Heart right ventricle (tissue), 16 donors: ENCODE measurements around the gene AP5S1. TPM values are rescaled to one million over a fixed set of nuclear protein-coding genes. Genes with fewer than 3 reads are reported as not detected.
A peak's percentile ranks its signal among the peaks of the same experiment; 100 is the strongest.

ENCODE experiments used
- ATAC-seq, 8 donors: fragments of 200-7000 bp; cut with Tn5 transposase; one replicate each; pipeline ENCODE4 v1.9.1; 2020; ENCODE audit warnings: mild to moderate bottlenecking in 8 of 8, moderate library complexity in 8 of 8, moderate number of reproducible peaks in 1 of 8
- DNase-seq, 2 donors: peaks; one replicate each; pipeline ENCODE4 v3.0.0-alpha.2; 2020
- H3K27ac ChIP-seq, 10 donors: fragments of 200-600 bp; sonication (generic) in 2 of 10; one replicate each; pipeline versions ENCODE4 v1.5.0 to v1.8.0; 2020 to 2022; ENCODE audit warnings: mild to moderate bottlenecking in 3 of 10
- H3K27me3 ChIP-seq, 7 donors: fragments of 200-600 bp; one replicate each; pipeline ENCODE4 v1.8.0; 2021 to 2022; ENCODE audit warnings: mild to moderate bottlenecking in 2 of 7
- H3K36me3 ChIP-seq, 9 donors: fragments of 200-600 bp; sonication (generic) in 1 of 9; one replicate each; pipeline versions ENCODE4 v1.5.0 to v1.8.0; 2020 to 2022; ENCODE audit warnings: mild to moderate bottlenecking in 2 of 9
- H3K4me1 ChIP-seq, 9 donors: fragments of 200-600 bp; sonication (generic) in 1 of 9; one replicate each; pipeline versions ENCODE4 v1.5.0 to v1.8.0; 2020 to 2022; ENCODE audit warnings: mild to moderate bottlenecking in 4 of 9
- H3K4me3 ChIP-seq, 10 donors: fragments of 200-600 bp; sonication (generic) in 2 of 10; one replicate each; pipeline versions ENCODE4 v1.5.0 to v1.8.0; 2020 to 2022; ENCODE audit warnings: mild to moderate bottlenecking in 7 of 10, moderate library complexity in 2 of 10
- H3K9me3 ChIP-seq, 11 donors: fragments of 200-600 bp in 10 of 11; sonication (generic) in 2 of 11; one replicate each; pipeline versions ENCODE4 v1.5.0 to v1.8.0; 2013 to 2022; ENCODE audit warnings: mild to moderate bottlenecking in 2 of 11, control low read depth in 1 of 11, moderate library complexity in 1 of 11
- WGBS, 2 donors: extraction: QIAGEN DNeasy Blood & Tissue Kit; methylation state at CpG; one replicate each; pipeline ENCODE4 v1.1.7; 2013; ENCODE audit warnings: inconsistent platforms in 1 of 2; 5-methylcytosine and 5-hydroxymethylcytosine counted together
- intact Hi-C, 10 donors: fragments of 100-400 bp; cut with DNase I; formaldehyde crosslinking; loops; one replicate each; pipeline versions ENCODE4 v1.11.1 to v1.14.2; 2022
- polyA plus RNA-seq, 2 donors: library from polyadenylated mRNA; stranded (reverse); fragments of 200-250 nt; gene quantifications; one replicate each; pipeline ENCODE4 v1.2.3, GENCODE V29; 2013
- total RNA-seq, 10 donors: library from RNA; stranded (reverse); fragmentation: NEBNext Ultra II Directional in 3 of 10; extraction: Animal tissue kit (Norgen Biotek cat#: 25700) in 3 of 10; gene quantifications; one replicate each; pipeline versions ENCODE4 v1.2.1 to v1.2.4, GENCODE V29; 2021 to 2023
- TF ChIP-seq, protein P1 (sequence below), 9 donors: fragments of 200-600 bp; sonication (generic) in 2 of 9; IDR thresholded peaks; one replicate each; pipeline versions ENCODE4 v1.5.0 to v1.8.0; 2021 to 2022; ENCODE audit warnings: antibody characterized with exemption in 9 of 9, mild to moderate bottlenecking in 5 of 9, moderate library complexity in 1 of 9
- donor health status: Arrhythmogenic right ventricular cardiomyopathy.
- donor health status: ischemic (EF 13 %, LVEDD 7.1; RV severe dilation, severe dysfunction).
- donor health status: healthy with polysubstance abuse.
- donor health status: DM: no; HTN: yes; CAD: no.
- donor health status: DM: no; HTN: no; CAD: no.
- donor health status: ischemic (EF 25% LVEDD 6.9; RV normal size, moderate dysfunction).
- donor health status: ischemic (EF 25% LVEDD 5.7; RV mildly dilated, moderate dysfunction).
- donor health status: healthy.
- donor health status: DM: yes; HTN: yes; CAD: no.
- donor health status: Ischemic cardiomyopathy.
- donor health status: ischemic (EF 35%, LVEDD 5.7; RV mildly dilated, moderate dysfunction).
- donor health status: nonischemic (EF 11% LVEDD 7.7; RV severe dilation, severe dysfunction).
- donor health status: DM: yes; HTN: yes; CAD: no.
- donor health status: PGD.
- donor health status: ischemic (EF 29% LVEDD 5.4; RV normal size, mild dysfunction).
- donor health status: nonischemic (EF 23%, LVEDD 6.1; RV moderate dilation, normal function).

The AP5S1 gene
- total and polyA plus RNA-seq, 12 donors, result 7.2 to 17.5 (median 14.5) TPM

DNA sequence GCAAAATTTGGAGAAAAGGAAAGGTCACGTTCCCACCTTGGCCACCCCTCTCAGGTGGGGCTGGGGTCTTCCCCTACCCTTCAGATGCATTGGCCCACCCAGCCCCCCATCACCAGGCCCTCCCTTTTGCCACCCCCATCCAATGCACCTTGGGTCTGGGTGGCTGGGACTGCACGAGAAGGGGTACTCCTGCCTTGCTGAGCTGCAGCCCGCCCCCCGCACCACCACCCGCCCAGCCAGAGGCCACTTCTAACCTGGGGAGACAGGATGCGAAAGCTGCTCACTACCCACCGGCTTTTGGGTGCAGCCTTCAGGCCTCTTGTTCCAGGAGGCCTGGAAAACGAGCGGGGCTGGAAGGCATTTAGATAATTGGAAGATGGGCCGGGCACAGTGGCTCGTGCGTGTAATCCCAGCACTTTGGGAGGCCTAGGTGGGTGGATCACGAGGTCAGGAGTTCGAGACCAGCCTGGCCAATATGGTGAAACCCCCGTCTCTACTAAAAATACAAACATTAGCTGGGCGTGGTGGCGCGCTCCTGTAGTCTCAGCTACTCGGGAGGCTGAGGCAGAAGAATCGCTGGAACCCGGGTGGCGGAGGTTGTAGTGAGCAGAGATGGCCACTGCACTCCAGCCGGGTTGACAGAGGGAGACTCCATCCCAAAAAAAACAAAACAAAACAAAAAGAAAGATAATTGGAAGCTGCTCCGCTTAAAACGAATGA lies 25.5 kb upstream of the AP5S1 start:
- WGBS, 2 donors, result 87% methylated on average over 25 of the region's 25 CpGs
- peaks cover 0 to 18% (median 0%) of the 10 kb centered on the region in 9 donors for H3K36me3 ChIP-seq
- TF ChIP-seq, protein P1, sequence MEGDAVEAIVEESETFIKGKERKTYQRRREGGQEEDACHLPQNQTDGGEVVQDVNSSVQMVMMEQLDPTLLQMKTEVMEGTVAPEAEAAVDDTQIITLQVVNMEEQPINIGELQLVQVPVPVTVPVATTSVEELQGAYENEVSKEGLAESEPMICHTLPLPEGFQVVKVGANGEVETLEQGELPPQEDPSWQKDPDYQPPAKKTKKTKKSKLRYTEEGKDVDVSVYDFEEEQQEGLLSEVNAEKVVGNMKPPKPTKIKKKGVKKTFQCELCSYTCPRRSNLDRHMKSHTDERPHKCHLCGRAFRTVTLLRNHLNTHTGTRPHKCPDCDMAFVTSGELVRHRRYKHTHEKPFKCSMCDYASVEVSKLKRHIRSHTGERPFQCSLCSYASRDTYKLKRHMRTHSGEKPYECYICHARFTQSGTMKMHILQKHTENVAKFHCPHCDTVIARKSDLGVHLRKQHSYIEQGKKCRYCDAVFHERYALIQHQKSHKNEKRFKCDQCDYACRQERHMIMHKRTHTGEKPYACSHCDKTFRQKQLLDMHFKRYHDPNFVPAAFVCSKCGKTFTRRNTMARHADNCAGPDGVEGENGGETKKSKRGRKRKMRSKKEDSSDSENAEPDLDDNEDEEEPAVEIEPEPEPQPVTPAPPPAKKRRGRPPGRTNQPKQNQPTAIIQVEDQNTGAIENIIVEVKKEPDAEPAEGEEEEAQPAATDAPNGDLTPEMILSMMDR (IDR thresholded peaks at IDR 0.05), result no peak
- ATAC-seq (peak in 1 of 8 donors; percentile 0), DNase-seq (no peak)
- intact Hi-C loops, result loop anchor here in 2 of 10 donors (2.0 kb wide), 2 partner anchors 16 to 22 kb away; no protein-coding TSS in a partner anchor
- peak overlapping the region; percentile 47 to 92 (median 70) for H3K4me3 ChIP-seq
- no peaks in the 10 kb centered on the region for H3K27me3 ChIP-seq
- peaks cover 0 to 49% (median 20%) of the 10 kb centered on the region in 9 donors for H3K4me1 ChIP-seq
- peak overlapping the region; percentile 89 to 98 (median 96) for H3K27ac ChIP-seq
- H3K9me3 ChIP-seq, result no peaks in the 10 kb centered on the region

DNA sequence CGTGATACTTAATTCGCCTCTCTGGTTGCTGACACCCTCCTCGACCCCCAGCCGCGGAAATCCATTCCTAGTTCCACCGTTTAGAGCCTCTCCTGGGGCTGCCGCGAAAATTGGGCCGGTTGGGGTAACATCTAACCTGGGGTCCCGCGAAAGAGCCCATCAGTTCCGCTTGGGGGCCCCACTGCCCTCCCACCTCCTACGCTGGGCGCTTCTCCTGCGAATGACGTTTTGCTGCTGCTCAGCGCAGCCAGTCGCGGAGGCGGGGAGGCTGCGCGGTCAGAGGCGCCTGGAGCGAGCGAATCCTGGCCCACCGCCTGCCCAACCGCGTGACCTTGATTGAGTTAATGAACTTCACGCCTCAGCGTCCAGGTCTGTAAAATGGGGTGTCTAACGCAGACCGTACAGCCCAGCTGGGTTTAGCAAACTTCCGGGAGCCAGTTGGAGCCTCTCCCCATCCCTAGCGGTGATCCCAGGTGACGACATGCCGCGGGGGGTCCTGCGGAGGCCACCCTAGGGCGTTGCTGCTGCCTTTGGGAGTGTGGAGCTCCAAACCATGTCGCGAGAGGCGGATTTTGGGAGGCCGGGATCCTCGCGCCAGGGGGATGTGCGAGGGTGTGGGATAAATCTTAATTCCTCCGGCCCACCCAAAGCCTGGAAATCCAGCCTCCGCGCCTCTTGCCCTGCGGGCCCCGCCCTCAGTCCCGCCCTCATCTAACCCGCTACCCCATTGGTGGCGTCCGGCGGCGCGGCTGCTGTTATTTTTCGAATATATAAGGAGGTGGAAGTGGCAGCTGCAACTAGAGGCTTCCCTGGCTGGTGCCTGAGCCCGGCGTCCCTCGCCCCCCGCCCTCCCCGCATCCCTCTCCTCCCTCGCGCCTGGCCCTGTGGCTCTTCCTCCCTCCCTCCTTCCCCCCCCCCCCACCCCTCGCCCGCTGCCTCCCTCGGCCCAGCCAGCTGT lies 24.6 kb upstream of the AP5S1 start, which contains the start of gene CDC25B:
CDC25B (plus strand) TSS at position 800 of the 958 bp plus-strand sequence. CDS start 222 bp downstream, outside the sequence.
- TF ChIP-seq, protein P1 (IDR thresholded peaks at IDR 0.05), result peak in 6 of 9 donors; percentile 19 to 44 (median 40)
- ATAC-seq (peak; percentile 90 to 96 (median 96)), DNase-seq (peak; percentile 93)
- intact Hi-C loops, result loop anchor here in 2 of 10 donors (2.0 kb wide), 2 partner anchors 15 to 21 kb away; no protein-coding TSS in a partner anchor
- peak within 1 kb of the TSS; percentile 47 to 92 (median 70) for H3K4me3 ChIP-seq
- H3K27ac ChIP-seq, result peak within 1 kb of the TSS; percentile 89 to 98 (median 96)
- H3K36me3 ChIP-seq, result peaks cover 0 to 28% (median 0%) of the 10 kb centered on the region in 9 donors
- H3K9me3 ChIP-seq, result no peaks in the 10 kb centered on the region
- H3K4me1 ChIP-seq, result peaks cover 0 to 54% (median 20%) of the 10 kb centered on the region in 9 donors
- no peaks in the 10 kb centered on the region for H3K27me3 ChIP-seq
- 3% methylated on average over 60 to 67 of the region's 69 CpGs for WGBS, 2 donors

DNA sequence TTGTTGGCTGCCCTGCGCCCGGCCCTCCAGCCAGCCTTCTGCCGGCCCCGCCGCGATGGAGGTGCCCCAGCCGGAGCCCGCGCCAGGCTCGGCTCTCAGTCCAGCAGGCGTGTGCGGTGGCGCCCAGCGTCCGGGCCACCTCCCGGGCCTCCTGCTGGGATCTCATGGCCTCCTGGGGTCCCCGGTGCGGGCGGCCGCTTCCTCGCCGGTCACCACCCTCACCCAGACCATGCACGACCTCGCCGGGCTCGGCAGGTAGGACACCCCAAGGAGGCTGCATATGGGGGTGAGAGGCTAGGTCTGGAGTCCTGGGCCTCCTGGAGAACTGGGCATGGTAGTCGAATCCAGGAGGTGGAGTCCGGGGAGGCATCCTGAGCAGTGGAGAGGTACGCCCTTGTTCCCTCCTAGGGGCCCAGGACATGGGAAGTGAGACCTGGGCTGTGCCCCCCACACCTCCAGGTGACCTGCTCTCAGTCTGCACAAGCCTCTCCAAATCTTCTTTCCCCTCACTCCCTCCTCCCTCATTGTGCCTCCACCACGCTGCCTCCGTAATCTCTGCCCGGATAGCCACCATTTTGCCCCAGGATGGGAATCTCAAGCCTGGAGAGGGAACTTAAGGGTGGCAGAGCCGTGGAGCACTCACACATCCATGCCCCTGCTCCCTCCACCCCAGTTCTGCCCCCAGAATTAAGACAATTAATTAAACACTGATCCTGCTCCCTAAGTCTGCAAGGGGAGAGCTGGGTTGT lies 23.7 kb upstream of the AP5S1 start:
- DNase-seq (no peak), ATAC-seq (peak in 1 of 8 donors; percentile 48)
- peaks cover 0 to 54% (median 20%) of the 10 kb centered on the region in 9 donors for H3K4me1 ChIP-seq
- H3K36me3 ChIP-seq, result peaks cover 0 to 36% (median 0%) of the 10 kb centered on the region in 9 donors
- 17 to 19% methylated on average over 26 to 33 of the region's 33 CpGs for WGBS, 2 donors
- TF ChIP-seq, protein P1 (IDR thresholded peaks at IDR 0.05), result no peak
- no peaks in the 10 kb centered on the region for H3K9me3 ChIP-seq
- H3K4me3 ChIP-seq, result peak overlapping the region; percentile 47 to 92 (median 70)
- peak overlapping the region in 8 of 10 donors; percentile 40 to 98 (median 95) for H3K27ac ChIP-seq
- H3K27me3 ChIP-seq, result no peaks in the 10 kb centered on the region
- intact Hi-C loops, result no loop called here
